Muscle layer of duodenum (tissue), 2 donors: ENCODE measurements around the gene ZSWIM2.
"Not testable (repeated sequence)": the region's sequence is repeated elsewhere in the genome, so short reads cannot be mapped to it uniquely, and the experiment has no call there.

Experiments
- H3K27ac ChIP-seq: one replicate; pipeline ENCODE4 v1.7.0; 2013; ENCODE audit warnings: mild to moderate bottlenecking, low read length
- H3K27me3 ChIP-seq: one replicate; pipeline ENCODE4 v1.7.0; 2013; ENCODE audit warnings: low read depth, mild to moderate bottlenecking, control low read depth, low read length
- H3K36me3 ChIP-seq, 2 donors: one replicate each; pipeline ENCODE4 v1.7.0; 2013; ENCODE audit warnings: low read length in 2 of 2, control low read depth in 1 of 2, mild to moderate bottlenecking in 1 of 2; ENCODE audit not compliant: insufficient read depth in 2 of 2, control insufficient read depth in 1 of 2
- H3K4me1 ChIP-seq, 2 donors: one replicate each; pipeline ENCODE4 v1.7.0; 2013; ENCODE audit warnings: low read length in 2 of 2, mild to moderate bottlenecking in 2 of 2, control low read depth in 1 of 2, moderate library complexity in 1 of 2; ENCODE audit not compliant: insufficient read depth in 2 of 2, control insufficient read depth in 1 of 2
- H3K4me3 ChIP-seq, 2 donors: one replicate each; pipeline ENCODE4 v1.7.0; 2013; ENCODE audit warnings: low read length in 2 of 2, low read depth in 1 of 2, mild to moderate bottlenecking in 1 of 2
- H3K9me3 ChIP-seq, 2 donors: one replicate each; pipeline ENCODE4 v1.7.0; 2013; ENCODE audit warnings: low read length in 2 of 2, control low read depth in 1 of 2, mild to moderate bottlenecking in 1 of 2; ENCODE audit not compliant: control insufficient read depth in 1 of 2
- donor health status: healthy.

ZSWIM2 gene

GRCh38 chr2:186848873-186849578, at the start of gene ZSWIM2:
ZSWIM2 (minus strand) TSS chr2:186849170; CDS start chr2:186849130, 40 bp downstream.
- Histone ChIP-seq H3K36me3 (no peaks in the 10 kb centered on the region), H3K9me3 (no peaks in the 10 kb centered on the region), H3K27ac (no peak within 1 kb of the TSS), H3K4me1 (peaks cover 0 to 4% of the 10 kb centered on the region in 2 donors), H3K27me3 (no peaks in the 10 kb centered on the region), H3K4me3 (peak within 1 kb of the TSS; percentile 57 to 77)

- not testable (repeated sequence) for H3K36me3 ChIP-seq, H3K4me3 ChIP-seq, H3K4me1 ChIP-seq, H3K27me3 ChIP-seq, H3K9me3 ChIP-seq, H3K27ac ChIP-seq
Observed at GRCh38 chr2:186896220-186896619, 47.2 kb upstream of the ZSWIM2 start.

- Histone ChIP-seq H3K36me3 (no peaks in the 10 kb centered on the region), H3K27me3 (no peaks in the 10 kb centered on the region), H3K4me3 (no peak overlapping the region), H3K9me3 (no peaks in the 10 kb centered on the region), H3K4me1 (no peaks in the 10 kb centered on the region), H3K27ac (no peak overlapping the region)
Observed at GRCh38 chr2:186895451-186895850, 46.5 kb upstream of the ZSWIM2 start.

GRCh38 chr2:186894478-186894877, 45.5 kb upstream of the ZSWIM2 start:
- no peaks in the 10 kb centered on the region for H3K27me3 ChIP-seq
- H3K4me1 ChIP-seq: no peaks in the 10 kb centered on the region
- no peak overlapping the region for H3K27ac ChIP-seq
- H3K4me3 ChIP-seq: no peak overlapping the region
- no peaks in the 10 kb centered on the region for H3K9me3 ChIP-seq
- H3K36me3 ChIP-seq: no peaks in the 10 kb centered on the region

- Histone ChIP-seq H3K4me1 (no peaks in the 10 kb centered on the region), H3K27me3 (no peaks in the 10 kb centered on the region), H3K36me3 (no peaks in the 10 kb centered on the region), H3K9me3 (no peaks in the 10 kb centered on the region), H3K27ac (no peak overlapping the region), H3K4me3 (no peak overlapping the region)
Observed at GRCh38 chr2:186892821-186893220, 43.9 kb upstream of the ZSWIM2 start.

GRCh38 chr2:186891185-186891621, 42.2 kb upstream of the ZSWIM2 start:
- Histone ChIP-seq H3K4me3 (no peak overlapping the region), H3K36me3 (no peaks in the 10 kb centered on the region), H3K27ac (no peak overlapping the region), H3K4me1 (no peaks in the 10 kb centered on the region), H3K27me3 (no peaks in the 10 kb centered on the region), H3K9me3 (no peaks in the 10 kb centered on the region)

- Histone ChIP-seq H3K27ac (no peak overlapping the region), H3K9me3 (no peaks in the 10 kb centered on the region), H3K4me1 (no peaks in the 10 kb centered on the region), H3K36me3 (no peaks in the 10 kb centered on the region), H3K27me3 (no peaks in the 10 kb centered on the region), H3K4me3 (no peak overlapping the region)
Observed at GRCh38 chr2:186889101-186889879, 40.3 kb upstream of the ZSWIM2 start.

GRCh38 chr2:186887107-186888090, 38.4 kb upstream of the ZSWIM2 start:
- no peaks in the 10 kb centered on the region for H3K27me3 ChIP-seq
- peaks cover 0 to 2% of the 10 kb centered on the region in 2 donors for H3K9me3 ChIP-seq
- H3K36me3 ChIP-seq: no peaks in the 10 kb centered on the region
- H3K27ac ChIP-seq: no peak overlapping the region
- no peak overlapping the region for H3K4me3 ChIP-seq
- no peaks in the 10 kb centered on the region for H3K4me1 ChIP-seq

DNA sequence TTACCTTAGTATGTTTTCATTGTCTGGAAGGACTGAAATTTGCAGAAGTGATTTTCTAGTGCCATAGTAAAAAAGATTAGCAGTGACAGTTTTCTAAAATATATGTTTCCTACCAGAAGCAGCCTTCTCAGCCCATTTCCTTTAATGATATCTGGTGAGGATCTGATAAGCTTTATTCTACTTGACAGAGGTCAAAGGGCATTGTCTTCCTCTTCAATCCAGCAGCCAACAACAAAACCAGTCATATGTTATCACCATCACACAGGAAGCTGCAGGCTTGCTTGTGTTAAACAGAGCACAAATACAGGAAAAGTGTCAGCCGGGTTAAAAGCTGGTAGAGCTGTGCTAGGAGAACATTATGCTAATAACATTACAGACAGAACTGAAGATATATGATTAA, 35.6 kb upstream of the ZSWIM2 start:
- Histone ChIP-seq H3K4me3 (no peak overlapping the region), H3K4me1 (no peaks in the 10 kb centered on the region), H3K9me3 (peaks cover 0 to 6% of the 10 kb centered on the region in 2 donors), H3K36me3 (no peaks in the 10 kb centered on the region), H3K27ac (no peak overlapping the region), H3K27me3 (no peaks in the 10 kb centered on the region)

DNA sequence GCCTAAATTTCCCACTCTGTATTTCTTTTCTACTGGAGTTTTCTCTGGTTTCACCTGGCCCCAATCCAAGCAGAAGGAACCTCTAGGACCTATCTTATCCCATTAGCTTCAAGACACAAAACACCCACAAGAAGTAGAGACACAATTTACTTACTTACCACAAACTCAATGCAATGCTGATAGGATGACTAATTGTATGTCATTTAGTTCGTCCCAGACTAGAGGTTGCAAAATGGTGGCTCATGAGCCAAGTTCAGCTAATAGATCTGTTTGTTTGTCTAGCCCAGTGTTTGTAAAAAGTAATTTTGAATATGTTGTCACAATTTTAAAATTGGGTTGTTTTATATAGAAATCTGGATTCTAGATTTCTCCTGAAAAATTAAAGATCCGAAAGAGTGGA, 34.7 kb upstream of the ZSWIM2 start:
- peaks cover 0 to 6% of the 10 kb centered on the region in 2 donors for H3K9me3 ChIP-seq
- no peaks in the 10 kb centered on the region for H3K36me3 ChIP-seq
- no peaks in the 10 kb centered on the region for H3K27me3 ChIP-seq
- H3K27ac ChIP-seq: no peak overlapping the region
- no peaks in the 10 kb centered on the region for H3K4me1 ChIP-seq
- no peak overlapping the region for H3K4me3 ChIP-seq
